T-helper 2 cell treated with Interferon-gamma antibody and Interleukin-4, amounts not matched to agents 5 μg/mL and 100 μg/mL, for 36 hours (primary cell): ENCODE data around the gene STAT6.

Experiments used
- DNase-seq: peaks from one replicate; pipeline ENCODE4 v3.0.0; 2021; ENCODE audit warnings: low spot score
- H3K27ac Mint-ChIP-seq: one replicate; pipeline ENCODE4 v1.8.0; 2021; ENCODE audit warnings: mild to moderate bottlenecking, mixed read lengths
- H3K27me3 Mint-ChIP-seq: one replicate; pipeline ENCODE4 v1.8.0; 2021; ENCODE audit warnings: low read depth, mixed read lengths
- H3K36me3 Mint-ChIP-seq: one replicate; pipeline ENCODE4 v1.8.0; 2021; ENCODE audit warnings: low read depth, mixed read lengths
- H3K4me1 Mint-ChIP-seq: one replicate; pipeline ENCODE4 v1.8.0; 2021; ENCODE audit warnings: low read depth, mixed read lengths
- H3K4me3 Mint-ChIP-seq: one replicate; pipeline ENCODE4 v1.8.0; 2022; ENCODE audit warnings: mild to moderate bottlenecking, moderate library complexity, mixed read lengths
- H3K9me3 Mint-ChIP-seq: one replicate; pipeline ENCODE4 v1.8.0; 2021; ENCODE audit warnings: mixed read lengths

The STAT6 gene

DNA sequence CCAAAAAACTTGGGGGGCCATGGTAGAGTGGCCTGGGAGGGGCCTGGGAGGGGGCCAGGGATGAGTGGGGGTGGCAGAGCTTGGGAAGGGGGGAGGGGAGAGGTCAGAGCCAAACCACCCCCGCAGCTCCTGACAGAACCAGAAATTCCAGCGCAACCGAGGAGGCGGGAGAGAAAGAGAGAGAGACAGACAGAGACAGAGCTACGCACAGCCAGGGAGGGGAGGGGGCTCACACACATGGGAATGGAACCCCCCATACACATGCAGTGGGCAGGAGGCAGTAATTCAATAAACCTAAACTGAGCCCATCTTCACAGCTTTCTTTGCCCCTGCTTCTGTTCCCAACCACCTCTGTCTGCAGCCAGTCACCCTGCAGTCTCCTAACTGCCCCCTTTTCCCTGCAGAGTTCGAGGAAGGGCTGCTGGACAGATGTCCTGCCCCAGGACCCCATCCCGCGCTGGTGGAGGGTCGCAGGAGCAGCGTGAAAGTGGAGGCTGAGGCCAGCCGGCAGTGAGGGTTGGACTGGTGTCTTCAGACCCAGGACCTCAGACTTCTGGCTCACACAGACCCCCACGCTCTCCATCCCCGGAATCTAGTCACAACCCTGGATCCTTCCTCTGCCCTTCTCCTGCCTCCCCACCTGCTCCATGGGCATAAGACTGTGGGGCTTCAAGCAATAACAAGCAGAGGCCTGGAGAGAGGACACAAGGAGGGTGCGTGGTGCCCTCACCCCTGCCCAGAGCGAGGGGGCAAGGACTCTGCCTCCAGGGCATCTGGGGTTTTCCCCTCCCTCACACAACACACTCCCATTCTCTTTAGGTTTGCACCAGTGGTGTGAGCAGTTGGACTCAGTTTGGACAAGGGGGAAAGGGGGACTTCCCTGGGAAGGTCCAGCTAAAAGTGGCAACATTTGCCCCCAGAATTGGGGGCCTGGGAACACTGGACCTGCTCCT lies 16.7 kb downstream of the STAT6 start:
- DNase-seq = no peak
- Mint-ChIP-seq H3K4me1 (peaks cover 44% of the 10 kb centered on the region), H3K9me3 (no peaks in the 10 kb centered on the region), H3K27ac (peak overlapping the region; percentile 69), H3K36me3 (peaks cover 53% of the 10 kb centered on the region), H3K27me3 (no peaks in the 10 kb centered on the region), H3K4me3 (no peak overlapping the region)

- peak overlapping the region; percentile 52 for H3K4me3 Mint-ChIP-seq
- no peaks in the 10 kb centered on the region for H3K27me3 Mint-ChIP-seq
- peaks cover 43% of the 10 kb centered on the region for H3K4me1 Mint-ChIP-seq
- peak; percentile 56 for DNase-seq
- peaks cover 45% of the 10 kb centered on the region for H3K36me3 Mint-ChIP-seq
- H3K9me3 Mint-ChIP-seq = no peaks in the 10 kb centered on the region
- peak overlapping the region; percentile 74 for H3K27ac Mint-ChIP-seq
Observed at GRCh38 chr12:57093415-57094207, 17.6 kb downstream of the STAT6 start.

GRCh38 chr12:57092876-57093414 lies 18.2 kb downstream of the STAT6 start:
- Mint-ChIP-seq H3K36me3 (peaks cover 41% of the 10 kb centered on the region), H3K4me3 (peak overlapping the region; percentile 29), H3K27me3 (no peaks in the 10 kb centered on the region), H3K9me3 (no peaks in the 10 kb centered on the region), H3K4me1 (peaks cover 45% of the 10 kb centered on the region), H3K27ac (peak overlapping the region; percentile 61)
- DNase-seq = no peak

DNA sequence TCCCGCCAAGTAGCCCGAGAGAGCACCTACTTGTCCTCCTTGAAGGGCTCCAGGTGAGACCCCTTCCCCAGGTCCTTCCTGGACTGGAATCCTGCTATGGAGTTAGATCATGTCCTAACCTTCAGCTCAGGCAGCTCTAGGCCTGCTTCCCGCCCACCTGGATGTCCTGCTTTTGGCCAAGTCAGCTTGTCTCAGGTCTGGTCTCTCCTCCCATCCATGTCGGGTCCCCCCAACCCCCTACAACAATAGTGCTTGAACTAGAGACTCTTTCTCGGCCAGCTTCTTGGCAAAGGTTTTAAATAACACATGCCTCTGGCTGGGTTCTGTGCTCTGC lies 18.7 kb downstream of the STAT6 start:
- H3K9me3 Mint-ChIP-seq = no peaks in the 10 kb centered on the region
- no peak for DNase-seq
- H3K27me3 Mint-ChIP-seq = no peaks in the 10 kb centered on the region
- H3K27ac Mint-ChIP-seq = peak overlapping the region; percentile 61
- H3K4me3 Mint-ChIP-seq = peak overlapping the region; percentile 29
- H3K4me1 Mint-ChIP-seq = peaks cover 46% of the 10 kb centered on the region
- H3K36me3 Mint-ChIP-seq = peaks cover 37% of the 10 kb centered on the region

DNA sequence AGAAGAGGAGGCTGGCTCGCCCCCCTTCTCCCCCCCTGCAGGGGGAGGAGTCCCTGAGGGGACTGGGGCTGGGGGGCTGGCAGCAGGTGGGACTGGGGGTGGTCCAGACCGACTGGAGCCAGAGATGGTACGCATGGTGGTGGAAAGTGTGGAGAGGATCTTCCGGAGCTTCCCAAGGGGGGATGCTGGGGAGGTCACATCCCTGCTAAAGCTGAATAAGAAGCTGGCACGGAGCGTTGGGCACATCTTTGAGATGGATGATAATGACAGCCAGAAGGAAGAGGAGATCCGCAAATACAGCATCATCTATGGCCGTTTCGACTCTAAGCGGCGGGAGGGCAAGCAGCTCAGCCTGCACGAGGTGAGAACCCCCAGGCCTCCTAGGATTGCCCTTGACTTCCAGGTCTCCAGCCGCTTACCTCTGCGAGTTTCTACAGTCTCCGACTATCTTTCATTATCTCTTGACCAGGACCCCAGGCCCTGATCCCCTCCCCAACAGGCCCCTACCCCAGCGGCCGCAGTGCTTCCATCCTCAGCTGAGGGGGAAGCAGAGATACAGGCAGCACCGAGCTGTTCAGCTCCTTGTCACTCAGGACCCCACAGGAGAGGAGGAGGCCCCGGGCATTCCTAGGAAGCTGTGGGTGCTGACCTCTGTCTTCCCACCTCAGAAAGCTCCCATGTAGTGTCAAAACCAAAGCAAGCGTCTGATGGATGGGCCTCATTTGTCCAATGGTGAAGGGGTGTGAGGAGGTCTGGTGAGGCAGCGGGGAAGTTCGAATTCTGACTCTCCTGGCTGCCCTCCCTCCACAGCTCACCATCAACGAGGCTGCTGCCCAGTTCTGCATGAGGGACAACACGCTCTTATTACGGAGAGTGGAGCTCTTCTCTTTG lies 19.3 kb downstream of the STAT6 start:
- peak overlapping the region; percentile 36 for H3K4me3 Mint-ChIP-seq
- H3K27ac Mint-ChIP-seq = peak overlapping the region; percentile 26
- peaks cover 32% of the 10 kb centered on the region for H3K36me3 Mint-ChIP-seq
- no peaks in the 10 kb centered on the region for H3K9me3 Mint-ChIP-seq
- peaks cover 46% of the 10 kb centered on the region for H3K4me1 Mint-ChIP-seq
- DNase-seq = no peak
- H3K27me3 Mint-ChIP-seq = no peaks in the 10 kb centered on the region

- H3K4me1 Mint-ChIP-seq = peaks cover 51% of the 10 kb centered on the region
- H3K27ac Mint-ChIP-seq = no peak overlapping the region
- no peak for DNase-seq
- no peaks in the 10 kb centered on the region for H3K27me3 Mint-ChIP-seq
- peak overlapping the region; percentile 56 for H3K4me3 Mint-ChIP-seq
- H3K36me3 Mint-ChIP-seq = peaks cover 24% of the 10 kb centered on the region
- no peaks in the 10 kb centered on the region for H3K9me3 Mint-ChIP-seq
Observed at GRCh38 chr12:57090924-57091637, 20.1 kb downstream of the STAT6 start.

GRCh38 chr12:57090490-57090889 lies 20.7 kb downstream of the STAT6 start:
- H3K4me3 Mint-ChIP-seq = peak overlapping the region; percentile 56

GRCh38 chr12:57089271-57090245 lies 21.6 kb downstream of the STAT6 start:
- Mint-ChIP-seq H3K27ac (peak overlapping the region; percentile 82), H3K4me1 (peaks cover 56% of the 10 kb centered on the region), H3K9me3 (no peaks in the 10 kb centered on the region), H3K36me3 (peaks cover 18% of the 10 kb centered on the region), H3K4me3 (peak overlapping the region; percentile 95), H3K27me3 (no peaks in the 10 kb centered on the region)
- peak; percentile 67 for DNase-seq

More at GRCh38 chr12:57090490-57090889, 20.7 kb downstream of the STAT6 start:
- Mint-ChIP-seq H3K27me3 (no peaks in the 10 kb centered on the region), H3K9me3 (no peaks in the 10 kb centered on the region), H3K4me1 (peaks cover 54% of the 10 kb centered on the region), H3K36me3 (peaks cover 21% of the 10 kb centered on the region), H3K27ac (no peak overlapping the region)
- no peak for DNase-seq

- Mint-ChIP-seq H3K27ac (peak within 1 kb of the TSS; percentile 94), H3K4me1 (peaks cover 51% of the 10 kb centered on the region), H3K4me3 (peak within 1 kb of the TSS; percentile 95), H3K36me3 (peaks cover 18% of the 10 kb centered on the region), H3K27me3 (no peaks in the 10 kb centered on the region), H3K9me3 (no peaks in the 10 kb centered on the region)
- DNase-seq = peak; percentile 87
Observed at GRCh38 chr12:57088354-57089270, 22.6 kb downstream of the STAT6 start, which contains the start of gene NAB2. TSS of gene NAB2 (plus strand) at chr12:57089114. CDS start at chr12:57089272, 158 bp downstream.

DNA sequence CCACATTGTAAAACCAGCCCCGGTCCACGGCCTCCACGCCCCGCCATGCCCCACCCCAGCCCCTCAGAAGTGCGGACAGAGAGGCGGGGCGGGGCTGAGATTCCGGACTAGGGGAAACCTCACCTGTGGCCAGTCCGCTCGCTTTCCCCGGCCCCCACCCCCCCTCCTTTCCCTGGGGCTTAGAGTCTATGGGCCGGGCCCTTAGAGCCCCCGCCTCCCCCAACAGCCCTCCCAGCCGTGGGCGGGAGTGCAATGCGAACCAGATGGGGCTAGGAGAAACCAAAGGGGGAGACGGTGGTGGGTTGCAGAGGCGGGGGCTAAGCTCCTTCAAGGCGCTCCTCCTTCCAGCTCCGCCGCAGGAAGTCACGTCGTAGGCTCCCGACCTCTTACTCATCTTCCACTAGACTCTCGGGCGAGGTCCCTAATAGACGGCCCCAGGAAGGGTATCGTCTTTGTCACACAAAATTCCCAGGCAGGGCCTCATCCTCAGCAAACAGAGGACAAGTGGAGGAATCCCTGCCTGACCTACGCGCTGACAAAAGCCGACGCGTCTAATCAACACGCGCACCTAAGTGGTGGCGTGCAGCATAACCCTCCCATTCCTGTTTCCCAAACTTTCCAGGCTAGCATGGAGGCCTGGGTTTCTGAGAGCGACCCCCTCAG lies 23.3 kb downstream of the STAT6 start:
- H3K4me3 Mint-ChIP-seq = peak overlapping the region; percentile 89
- H3K4me1 Mint-ChIP-seq = peaks cover 45% of the 10 kb centered on the region
- no peaks in the 10 kb centered on the region for H3K27me3 Mint-ChIP-seq
- peak overlapping the region; percentile 94 for H3K27ac Mint-ChIP-seq
- H3K36me3 Mint-ChIP-seq = peaks cover 15% of the 10 kb centered on the region
- peak; percentile 87 for DNase-seq
- no peaks in the 10 kb centered on the region for H3K9me3 Mint-ChIP-seq
